ENCODE data around the gene HRCT1. TPM values are rescaled to one million over a fixed set of nuclear protein-coding genes. Genes with fewer than 3 reads are reported as not detected.

Gene HRCT1
- total RNA-seq, 1 experiment from 2014 or later: not detected

- Mint-ChIP-seq H3K9me3 (no peaks in the 10 kb centered on the region), H3K36me3 (ENCODE audit: insufficient read depth in 1 of 3, low read depth in 3 of 3) (no peaks in the 10 kb centered on the region), H3K4me1 (peaks cover 6% of the 10 kb centered on the region in 2 experiments), H3K27ac (no peak overlapping the region), H3K27me3 (ENCODE audit: low read depth) (peaks cover 42% of the 10 kb centered on the region), H3K4me3 (no peak overlapping the region)
- no peak overlapping the region for H2BK12ac ChIP-seq (ENCODE audit: insufficient read length, low read depth, low read length)
- no peak overlapping the region for H3K27ac ChIP-seq (ENCODE audit: insufficient read length, low read depth, low read length)
- no peaks in the 10 kb centered on the region for H3K23me2 ChIP-seq (ENCODE audit: insufficient read length, low read depth, low read length, poor library complexity, severe bottlenecking)
- no peak overlapping the region for H3K14ac ChIP-seq (ENCODE audit: insufficient read depth, low read length)
- no peak overlapping the region for H2BK5ac ChIP-seq (ENCODE audit: insufficient read length, low read length)
- no peak overlapping the region for H3K4ac ChIP-seq (ENCODE audit: low read depth, low read length)
- no peak for TF ChIP-seq CTCF (conservative IDR thresholded peaks at IDR 0.05)
- no peaks in the 10 kb centered on the region for H3K79me2 ChIP-seq (ENCODE audit: insufficient read depth, low read length)
- H3K27me3 ChIP-seq (ENCODE audit: insufficient read depth, low read length): no peaks in the 10 kb centered on the region
- DNase-seq: no peak
- H2BK15ac ChIP-seq (ENCODE audit: low read depth, low read length): no peak overlapping the region
- H3K4me1 ChIP-seq (ENCODE audit: insufficient read depth, low read length): no peaks in the 10 kb centered on the region
- H4K20me1 ChIP-seq (ENCODE audit: control insufficient read depth, insufficient read depth, insufficient read length): no peaks in the 10 kb centered on the region
- H3K9me3 ChIP-seq (ENCODE audit: control insufficient read depth, low read depth, low read length): no peaks in the 10 kb centered on the region
- H3K9ac ChIP-seq (ENCODE audit: extremely low read depth, insufficient read length, low read length): no peak overlapping the region
- no peak overlapping the region for H3K56ac ChIP-seq (ENCODE audit: insufficient read length, low read depth, low read length)
- H3K79me1 ChIP-seq (ENCODE audit: insufficient read depth, low read depth, low read length, poor library complexity, severe bottlenecking): no peaks in the 10 kb centered on the region
- no peak overlapping the region for H2AK5ac ChIP-seq (ENCODE audit: insufficient read length, low read length)
- WGBS (ENCODE audit: extremely low coverage, insufficient read length, low lambda C conversion rate): no CpG with 5 or more reads among the region's 5 CpGs
- H3K4me2 ChIP-seq (ENCODE audit: insufficient read depth, insufficient read length, low read length): no peak overlapping the region
- H4K91ac ChIP-seq (ENCODE audit: insufficient read length, low read depth, low read length): no peak overlapping the region
- H2AFZ ChIP-seq (ENCODE audit: low read length): no peak overlapping the region
- no peak overlapping the region for H4K5ac ChIP-seq (ENCODE audit: insufficient read length, low read depth, low read length)
- no peak overlapping the region for H3K23ac ChIP-seq (ENCODE audit: insufficient read length, low read depth, low read length)
- H2BK120ac ChIP-seq (ENCODE audit: low read depth, low read length, poor library complexity, severe bottlenecking): no peak overlapping the region
- H2BK20ac ChIP-seq (ENCODE audit: low read depth, low read length, poor library complexity, severe bottlenecking): no peak overlapping the region
- no peak overlapping the region for H4K8ac ChIP-seq (replicated peaks; ENCODE audit: insufficient read length, low read depth, low read length)
- H3T11ph ChIP-seq (ENCODE audit: low read length): no peak overlapping the region
- no peak overlapping the region for H3K18ac ChIP-seq (ENCODE audit: insufficient read length, low read depth, low read length)
These were observed 47.5 kb upstream of the HRCT1 start for GRCh38 chr9:35858458-35858857.

Data from H9 (cell line).